ENCODE measurements around the gene BRI3BP.

Gene BRI3BP

GRCh38 chr12:124993626-124994436, at the start of gene BRI3BP:
Gene BRI3BP (plus strand): TSS chr12:124993645. CDS start chr12:124993791, 146 bp downstream.
- no peak for DNase-seq (ENCODE audit: low read depth)

- DNase-seq (ENCODE audit: low read depth): no peak
Measured at GRCh38 chr12:124946447-124946793, 47.0 kb upstream of the BRI3BP start.

- no peak for DNase-seq (ENCODE audit: low read depth)
Measured at GRCh38 chr12:124947013-124947412, 46.4 kb upstream of the BRI3BP start.

- DNase-seq (ENCODE audit: low read depth): no peak
Measured at GRCh38 chr12:124947561-124948398, 45.7 kb upstream of the BRI3BP start.

GRCh38 chr12:124949066-124949465, 44.4 kb upstream of the BRI3BP start:
- no peak for DNase-seq (ENCODE audit: low read depth)

- no peak for DNase-seq (ENCODE audit: low read depth)
Measured at GRCh38 chr12:124949779-124950728, 43.4 kb upstream of the BRI3BP start.

- DNase-seq (ENCODE audit: low read depth): no peak
Measured at GRCh38 chr12:124952295-124952694, 41.1 kb upstream of the BRI3BP start.

- DNase-seq (ENCODE audit: low read depth): no peak
Measured at GRCh38 chr12:124952801-124953200, 40.6 kb upstream of the BRI3BP start.

GRCh38 chr12:124953689-124954405, 39.6 kb upstream of the BRI3BP start:
- no peak for DNase-seq (ENCODE audit: low read depth)

GRCh38 chr12:124954771-124955170, 38.7 kb upstream of the BRI3BP start:
- DNase-seq (ENCODE audit: low read depth): no peak

- no peak for DNase-seq (ENCODE audit: low read depth)
Measured at GRCh38 chr12:124956571-124956970, 36.9 kb upstream of the BRI3BP start.

GRCh38 chr12:124961055-124961454, 32.4 kb upstream of the BRI3BP start:
- no peak for DNase-seq (ENCODE audit: low read depth)

GRCh38 chr12:124963211-124963610, 30.2 kb upstream of the BRI3BP start:
- no peak for DNase-seq (ENCODE audit: low read depth)

GRCh38 chr12:124964251-124964650, 29.2 kb upstream of the BRI3BP start:
- DNase-seq (ENCODE audit: low read depth): no peak

- no peak for DNase-seq (ENCODE audit: low read depth)
Measured at GRCh38 chr12:124964836-124965462, 28.5 kb upstream of the BRI3BP start.

- no peak for DNase-seq (ENCODE audit: low read depth)
Measured at GRCh38 chr12:124967016-124967739, 26.3 kb upstream of the BRI3BP start.

- no peak for DNase-seq (ENCODE audit: low read depth)
Measured at GRCh38 chr12:124968656-124969055, 24.8 kb upstream of the BRI3BP start.

GRCh38 chr12:124970647-124971402, 22.6 kb upstream of the BRI3BP start:
- DNase-seq (ENCODE audit: low read depth): no peak

- no peak for DNase-seq (ENCODE audit: low read depth)
Measured at GRCh38 chr12:124971603-124972002, 21.8 kb upstream of the BRI3BP start.

All from fibroblast of the conjunctiva (primary cell).